Loucy (cell line): ENCODE data around the gene UBE2O.

Experiments
- CTCF ChIP-seq: fragments of 200-600 bp; sonication (generic); conservative IDR thresholded peaks from 2 replicates; pipeline ENCODE4 v1.5.1; 2014; ENCODE audit warnings: mild to moderate bottlenecking, antibody characterized with exemption, low read length
- EZH2phosphoT487 ChIP-seq: fragments of 200-600 bp; IDR thresholded peaks from 2 replicates; pipeline ENCODE4 v1.6.1; 2018; ENCODE audit warnings: antibody characterized with exemption, mild to moderate bottlenecking, moderate library complexity, borderline replicate concordance

- TF ChIP-seq CTCF (no peak), EZH2phosphoT487 (no peak)
Measured at GRCh38 chr17:76415786-76416185, 37.2 kb downstream of the UBE2O start.
